ENCODE results near the gene DOCK1.

DOCK1 gene

GRCh38 chr10:127398971-127399365, 493.7 kb downstream of the DOCK1 start:
- H3K9ac ChIP-seq (ENCODE audit: low read depth, low read length) = no peak overlapping the region
- no peaks in the 10 kb centered on the region for H3K36me3 ChIP-seq (ENCODE audit: insufficient read depth, low read length)
- H3K4me1 ChIP-seq (ENCODE audit: insufficient read depth, low read length) = peaks cover 8% of the 10 kb centered on the region; the same call in 1 of the 2 replicates
- H3K9me3 ChIP-seq (ENCODE audit: control insufficient read depth, insufficient read depth, low read length) = no peaks in the 10 kb centered on the region

GRCh38 chr10:127399668-127400067, 494.4 kb downstream of the DOCK1 start:
- Histone ChIP-seq H3K4me1 (ENCODE audit: insufficient read depth, low read length) (peaks cover 8% of the 10 kb centered on the region; the same call in 1 of the 2 replicates), H3K9me3 (ENCODE audit: control insufficient read depth, insufficient read depth, low read length) (no peaks in the 10 kb centered on the region), H3K36me3 (ENCODE audit: insufficient read depth, low read length) (no peaks in the 10 kb centered on the region), H3K9ac (ENCODE audit: low read depth, low read length) (no peak overlapping the region)

DNA sequence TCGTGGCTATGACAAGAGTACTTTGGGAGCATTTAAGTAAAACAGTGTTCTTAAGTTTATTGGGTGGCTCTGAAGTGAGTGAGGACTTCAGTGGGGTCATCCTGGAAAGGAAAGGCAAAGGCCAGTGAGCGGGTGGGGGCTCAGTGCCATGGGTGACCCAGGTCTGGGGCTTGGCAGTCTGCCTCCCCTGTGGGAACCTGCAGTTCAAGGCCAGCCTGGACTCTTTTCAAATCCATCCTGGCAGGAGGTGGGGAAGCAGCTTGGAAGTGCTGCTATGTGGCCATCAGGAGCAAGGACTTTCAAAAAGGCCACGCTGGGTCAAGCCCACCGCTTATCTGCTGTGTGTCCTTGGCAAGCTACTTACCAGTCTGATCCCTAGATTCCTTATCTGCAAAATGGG, 495.0 kb downstream of the DOCK1 start:
- Histone ChIP-seq H3K9me3 (ENCODE audit: control insufficient read depth, insufficient read depth, low read length) (no peaks in the 10 kb centered on the region), H3K9ac (ENCODE audit: low read depth, low read length) (no peak overlapping the region), H3K36me3 (ENCODE audit: insufficient read depth, low read length) (no peaks in the 10 kb centered on the region), H3K4me1 (ENCODE audit: insufficient read depth, low read length) (peaks cover 8% of the 10 kb centered on the region; the same call in 1 of the 2 replicates)

DNA sequence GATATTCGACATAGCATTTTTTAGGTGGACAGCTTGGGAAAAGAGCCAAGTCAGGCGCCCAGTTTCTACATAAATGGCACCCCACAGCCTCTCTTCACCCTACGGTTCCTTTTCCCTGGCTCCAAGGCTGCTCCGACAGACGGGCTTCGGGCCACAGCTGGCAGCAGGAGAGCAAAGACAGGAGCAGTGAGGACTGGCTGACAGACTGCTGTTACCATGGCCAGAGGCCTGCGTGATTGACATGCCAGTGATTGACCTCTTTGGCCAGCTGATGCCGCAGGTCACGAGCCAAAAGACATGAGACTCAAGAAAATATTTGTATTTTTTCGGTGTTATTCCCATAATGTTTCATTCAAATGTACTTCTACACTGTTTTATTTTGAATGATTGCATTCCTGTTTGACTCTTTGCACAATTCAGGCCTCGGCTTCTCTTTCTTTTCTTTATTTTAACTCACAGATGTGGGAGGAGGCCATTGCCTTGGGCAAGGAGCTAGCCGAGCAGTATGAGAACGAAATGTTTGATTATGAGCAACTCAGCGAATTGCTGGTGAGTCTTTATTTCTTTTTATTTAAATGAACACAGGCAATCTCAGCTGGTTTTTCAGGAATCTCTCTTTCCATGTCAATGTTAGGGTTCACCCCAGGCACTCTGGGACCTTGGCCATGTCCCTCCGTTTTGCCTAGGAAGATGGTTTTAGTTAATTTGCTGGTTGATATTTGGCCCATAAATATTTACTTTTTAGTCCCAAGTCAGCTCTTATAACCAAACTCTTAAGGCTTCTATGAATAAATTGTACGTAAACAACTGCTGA, 497.6 kb downstream of the DOCK1 start:
- Histone ChIP-seq H3K9me3 (ENCODE audit: control insufficient read depth, insufficient read depth, low read length) (no peaks in the 10 kb centered on the region), H3K4me1 (ENCODE audit: insufficient read depth, low read length) (peaks cover 8% of the 10 kb centered on the region; the same call in 1 of the 2 replicates)

GRCh38 chr10:127405221-127405620, 500.0 kb downstream of the DOCK1 start:
- Histone ChIP-seq H3K4me1 (ENCODE audit: insufficient read depth, low read length) (no peaks in the 10 kb centered on the region), H3K9me3 (ENCODE audit: control insufficient read depth, insufficient read depth, low read length) (no peaks in the 10 kb centered on the region), H3K9ac (ENCODE audit: low read depth, low read length) (no peak overlapping the region), H3K36me3 (ENCODE audit: insufficient read depth, low read length) (no peaks in the 10 kb centered on the region)

More for the DNA sequence above, 497.6 kb downstream of the DOCK1 start:
- Histone ChIP-seq H3K36me3 (ENCODE audit: insufficient read depth, low read length) (no peaks in the 10 kb centered on the region), H3K9ac (ENCODE audit: low read depth, low read length) (no peak overlapping the region)

DNA sequence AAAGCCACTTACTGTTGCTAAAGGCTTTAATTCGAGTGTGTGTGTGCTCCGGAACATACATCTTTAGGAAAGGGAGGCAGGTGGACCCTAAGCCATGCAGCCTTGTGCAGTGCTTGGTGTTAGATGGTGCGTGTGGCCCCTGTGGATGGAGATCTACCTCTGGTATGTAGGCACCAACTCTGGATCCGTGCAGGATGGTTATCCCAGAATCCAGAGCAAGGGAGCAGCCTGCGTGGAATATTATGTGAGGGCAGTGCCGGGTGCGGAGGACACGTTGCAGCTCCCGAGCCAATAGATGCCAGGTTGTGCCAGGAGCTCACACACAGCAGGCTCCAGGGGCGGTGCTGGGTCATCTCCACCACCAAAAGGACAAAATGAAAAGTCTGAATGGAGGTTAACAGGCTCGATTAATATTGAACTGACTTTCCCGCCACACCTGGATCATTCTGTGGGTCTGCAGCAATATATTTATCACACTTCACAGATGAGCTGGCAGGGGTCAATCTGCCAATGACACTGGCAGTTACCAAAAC, 500.9 kb downstream of the DOCK1 start:
- Histone ChIP-seq H3K4me1 (ENCODE audit: insufficient read depth, low read length) (no peaks in the 10 kb centered on the region), H3K9ac (ENCODE audit: low read depth, low read length) (no peak overlapping the region), H3K9me3 (ENCODE audit: control insufficient read depth, insufficient read depth, low read length) (no peaks in the 10 kb centered on the region), H3K36me3 (ENCODE audit: insufficient read depth, low read length) (no peaks in the 10 kb centered on the region)

DNA sequence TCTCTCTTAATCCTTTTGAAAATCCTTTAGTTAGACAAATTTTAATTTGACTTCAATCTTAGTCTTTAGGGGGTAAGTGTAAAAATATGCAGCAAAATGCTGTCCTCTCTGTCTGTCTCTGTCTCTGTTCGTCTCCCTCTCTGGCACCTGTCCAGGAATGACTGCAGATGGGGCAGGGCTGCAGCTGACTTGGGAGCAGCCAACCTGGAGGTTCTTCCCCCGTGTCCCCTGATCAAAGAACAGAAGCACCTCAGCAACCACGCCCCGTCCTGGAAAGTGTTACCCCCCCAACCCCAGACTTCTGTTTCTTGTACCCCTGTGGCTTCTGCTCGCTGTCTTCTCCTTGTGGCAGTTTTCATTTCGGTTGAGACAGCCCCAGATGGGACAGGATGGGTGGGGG, 502.3 kb downstream of the DOCK1 start:
- Histone ChIP-seq H3K4me1 (ENCODE audit: insufficient read depth, low read length) (no peaks in the 10 kb centered on the region), H3K9me3 (ENCODE audit: control insufficient read depth, insufficient read depth, low read length) (no peaks in the 10 kb centered on the region), H3K36me3 (ENCODE audit: insufficient read depth, low read length) (no peaks in the 10 kb centered on the region)

GRCh38 chr10:127408112-127408710, 503.0 kb downstream of the DOCK1 start:
- no peaks in the 10 kb centered on the region for H3K9me3 ChIP-seq (ENCODE audit: control insufficient read depth, insufficient read depth, low read length)
- no peak overlapping the region for H3K9ac ChIP-seq (ENCODE audit: low read depth, low read length)
- no peaks in the 10 kb centered on the region for H3K36me3 ChIP-seq (ENCODE audit: insufficient read depth, low read length)
- H3K4me1 ChIP-seq (ENCODE audit: insufficient read depth, low read length) = no peaks in the 10 kb centered on the region

More for the DNA sequence above, 502.3 kb downstream of the DOCK1 start:
- no peak overlapping the region for H3K9ac ChIP-seq (ENCODE audit: low read depth, low read length)

- Histone ChIP-seq H3K9me3 (ENCODE audit: control insufficient read depth, insufficient read depth, low read length) (no peaks in the 10 kb centered on the region), H3K36me3 (ENCODE audit: insufficient read depth, low read length) (no peaks in the 10 kb centered on the region), H3K4me1 (ENCODE audit: insufficient read depth, low read length) (no peaks in the 10 kb centered on the region), H3K9ac (ENCODE audit: low read depth, low read length) (no peak overlapping the region)
Observed at GRCh38 chr10:127408733-127409132, 503.5 kb downstream of the DOCK1 start.

DNA sequence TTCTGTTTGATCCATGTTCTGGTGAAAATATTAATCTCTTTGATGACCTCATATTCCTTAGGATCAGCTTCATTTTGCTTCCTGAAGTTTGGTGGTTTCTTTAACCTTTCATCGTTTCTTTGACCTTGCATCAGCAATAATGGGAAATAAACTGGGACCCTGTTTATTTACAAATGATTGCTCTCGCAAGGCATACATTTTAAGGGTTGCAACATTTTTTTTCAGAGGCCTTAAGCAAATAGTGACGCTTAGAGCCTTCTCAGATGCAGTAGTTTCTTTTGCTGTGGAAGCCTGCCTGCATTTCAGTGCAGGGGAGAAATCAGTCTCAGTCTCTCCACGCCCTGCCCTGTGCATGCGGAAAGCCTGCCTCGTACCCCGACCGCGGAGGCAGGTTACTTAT, 504.8 kb downstream of the DOCK1 start:
- Histone ChIP-seq H3K4me1 (ENCODE audit: insufficient read depth, low read length) (no peaks in the 10 kb centered on the region), H3K9ac (ENCODE audit: low read depth, low read length) (no peak overlapping the region), H3K9me3 (ENCODE audit: control insufficient read depth, insufficient read depth, low read length) (no peaks in the 10 kb centered on the region), H3K36me3 (ENCODE audit: insufficient read depth, low read length) (no peaks in the 10 kb centered on the region)

DNA sequence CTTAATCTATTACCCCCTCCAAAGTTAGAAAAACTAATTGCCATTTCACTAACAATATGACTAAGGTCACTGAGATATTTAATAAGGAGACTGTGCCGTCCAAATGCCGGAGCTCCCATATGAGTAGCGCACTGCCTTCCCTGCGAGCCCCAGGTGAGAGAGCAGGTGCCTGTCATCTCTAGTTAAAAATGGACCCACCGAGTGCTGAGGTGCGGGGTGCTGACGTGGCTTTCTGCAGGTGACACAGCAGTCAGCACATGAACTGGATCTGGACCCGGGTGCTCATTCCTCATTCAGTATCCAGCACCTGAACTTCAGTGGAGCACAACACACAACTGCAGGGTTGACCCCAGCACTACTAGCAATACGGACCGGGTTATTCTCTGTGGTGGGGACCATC, 505.8 kb downstream of the DOCK1 start:
- H3K36me3 ChIP-seq (ENCODE audit: insufficient read depth, low read length) = no peaks in the 10 kb centered on the region
- H3K4me1 ChIP-seq (ENCODE audit: insufficient read depth, low read length) = no peaks in the 10 kb centered on the region
- H3K9ac ChIP-seq (ENCODE audit: low read depth, low read length) = no peak overlapping the region
- no peaks in the 10 kb centered on the region for H3K9me3 ChIP-seq (ENCODE audit: control insufficient read depth, insufficient read depth, low read length)

DNA sequence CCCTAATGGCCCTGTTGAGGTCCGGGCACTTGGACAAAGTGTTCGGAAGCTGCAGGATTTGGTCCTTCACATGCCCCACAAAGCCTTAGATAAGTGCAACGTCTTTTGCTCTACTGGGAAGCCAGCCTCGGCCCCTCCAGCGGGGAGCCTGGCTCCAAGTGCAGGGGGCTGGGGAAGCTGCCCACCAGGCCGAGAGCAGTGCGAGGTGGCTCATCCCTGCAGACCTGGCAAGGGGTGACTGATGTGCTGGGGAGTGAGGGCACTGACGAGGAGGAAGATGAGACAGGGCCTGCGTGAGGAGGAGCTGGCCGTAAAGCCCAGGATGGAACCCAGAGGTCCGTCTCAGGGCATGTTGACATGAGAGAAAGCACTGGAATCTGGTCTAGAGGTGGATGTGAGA, 508.1 kb downstream of the DOCK1 start:
- no peaks in the 10 kb centered on the region for H3K36me3 ChIP-seq (ENCODE audit: insufficient read depth, low read length)
- no peak overlapping the region for H3K9ac ChIP-seq (ENCODE audit: low read depth, low read length)
- no peaks in the 10 kb centered on the region for H3K9me3 ChIP-seq (ENCODE audit: control insufficient read depth, insufficient read depth, low read length)
- no peaks in the 10 kb centered on the region for H3K4me1 ChIP-seq (ENCODE audit: insufficient read depth, low read length)

DNA sequence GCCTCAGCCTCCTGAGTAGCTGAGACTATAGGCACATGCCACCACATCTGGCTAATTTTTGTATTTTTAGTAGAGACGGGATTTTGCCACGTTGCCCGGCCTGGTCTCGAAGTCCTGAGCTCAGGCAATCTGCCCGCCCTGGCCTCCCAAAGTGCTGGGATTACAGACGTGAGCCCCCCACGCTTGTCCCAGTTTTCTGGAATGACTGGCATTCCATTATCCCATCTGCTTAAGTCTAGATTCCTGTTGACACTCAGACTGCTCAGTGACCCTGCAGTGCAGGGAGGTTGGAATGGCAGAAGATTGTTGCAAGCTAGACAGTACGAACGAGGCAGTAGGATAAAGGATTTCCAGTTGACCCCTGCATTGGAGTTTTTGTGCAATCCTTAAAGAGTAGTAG, 508.8 kb downstream of the DOCK1 start:
- no peaks in the 10 kb centered on the region for H3K36me3 ChIP-seq (ENCODE audit: insufficient read depth, low read length)
- H3K9me3 ChIP-seq (ENCODE audit: control insufficient read depth, insufficient read depth, low read length) = no peaks in the 10 kb centered on the region
- no peak overlapping the region for H3K9ac ChIP-seq (ENCODE audit: low read depth, low read length)

DNA sequence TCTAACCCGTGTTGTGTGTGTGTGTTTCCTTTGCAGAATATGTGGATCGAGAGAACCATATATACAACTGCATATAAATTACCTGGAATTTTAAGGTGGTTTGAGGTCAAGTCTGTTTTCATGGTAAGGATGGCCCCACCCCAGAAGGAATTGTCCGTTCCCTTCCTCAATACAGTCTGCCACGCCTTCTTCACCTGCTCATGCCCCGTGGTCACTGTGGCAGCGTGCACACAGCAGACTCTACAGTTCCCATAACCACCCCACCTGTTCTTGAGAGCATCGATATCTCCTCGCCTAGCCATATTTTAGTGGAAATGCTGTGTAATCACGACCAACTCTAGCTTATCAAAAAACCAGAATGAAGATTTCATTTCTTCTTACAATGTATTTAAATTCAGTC, 509.9 kb downstream of the DOCK1 start:
- H3K9ac ChIP-seq (ENCODE audit: low read depth, low read length) = no peak overlapping the region
- H3K4me1 ChIP-seq (ENCODE audit: insufficient read depth, low read length) = no peaks in the 10 kb centered on the region
- H3K36me3 ChIP-seq (ENCODE audit: insufficient read depth, low read length) = no peaks in the 10 kb centered on the region
- no peaks in the 10 kb centered on the region for H3K9me3 ChIP-seq (ENCODE audit: control insufficient read depth, insufficient read depth, low read length)

More for the DNA sequence above, 508.8 kb downstream of the DOCK1 start:
- no peaks in the 10 kb centered on the region for H3K4me1 ChIP-seq (ENCODE audit: insufficient read depth, low read length)
